ENCODE measurements around the gene FOXL2. TPM values are rescaled to one million over a fixed set of nuclear protein-coding genes. Genes with fewer than 3 reads are reported as not detected.

FOXL2 gene
- total RNA-seq, 4 donors from 2014 or later = not detected

GRCh38 chr3:138974462-138974861, 27.5 kb upstream of the FOXL2 start:
- TF ChIP-seq CTCF (IDR thresholded peaks at IDR 0.05; ENCODE audit: low read depth) = no peak

- no peak for TF ChIP-seq CTCF (IDR thresholded peaks at IDR 0.05; ENCODE audit: low read depth)
These were observed 26.0 kb upstream of the FOXL2 start for GRCh38 chr3:138972941-138973340.

- TF ChIP-seq CTCF (IDR thresholded peaks at IDR 0.05; ENCODE audit: low read depth) = no peak
These were observed 24.9 kb upstream of the FOXL2 start for GRCh38 chr3:138971766-138972320.

GRCh38 chr3:138964923-138965322, 18.0 kb upstream of the FOXL2 start:
- TF ChIP-seq CTCF (IDR thresholded peaks at IDR 0.05; ENCODE audit: low read depth) = no peak

- no peak for TF ChIP-seq CTCF (IDR thresholded peaks at IDR 0.05; ENCODE audit: low read depth)
These were observed 17.3 kb upstream of the FOXL2 start for GRCh38 chr3:138964264-138964663.

- TF ChIP-seq CTCF (IDR thresholded peaks at IDR 0.05; ENCODE audit: low read depth) = no peak
These were observed 16.1 kb upstream of the FOXL2 start for GRCh38 chr3:138962854-138963560.

- TF ChIP-seq CTCF (IDR thresholded peaks at IDR 0.05; ENCODE audit: low read depth) = no peak
These were observed 13.5 kb upstream of the FOXL2 start for GRCh38 chr3:138960417-138960852.
